Liver (tissue), 9 donors: ENCODE data around the gene NIPAL4. TPM values are rescaled to one million over a fixed set of nuclear protein-coding genes. Genes with fewer than 3 reads are reported as not detected.

Source experiments
- DNase-seq: peaks from one replicate; pipeline ENCODE4 v3.0.0-alpha.2; 2017; ENCODE audit warnings: low spot score
- H3K27ac ChIP-seq, 2 donors: one replicate each; pipeline ENCODE4 v1.7.0; 2013; ENCODE audit warnings: inconsistent platforms in 2 of 2, low read length in 2 of 2, control low read depth in 1 of 2, low read depth in 1 of 2, mild to moderate bottlenecking in 1 of 2
- H3K27me3 ChIP-seq, 4 donors: one replicate each; pipeline versions ENCODE4 v1.6.1 to v1.7.0; 2013; ENCODE audit warnings: low read length in 3 of 4, inconsistent platforms in 1 of 4, mild to moderate bottlenecking in 1 of 4, moderate library complexity in 1 of 4; ENCODE audit not compliant: control insufficient read depth in 4 of 4, insufficient read depth in 4 of 4
- H3K36me3 ChIP-seq, 4 donors: one replicate each; pipeline versions ENCODE4 v1.6.1 to v1.7.0; 2013; ENCODE audit warnings: low read length in 3 of 4, mild to moderate bottlenecking in 3 of 4, low read depth in 1 of 4, moderate library complexity in 1 of 4; ENCODE audit not compliant: control insufficient read depth in 4 of 4, insufficient read depth in 3 of 4
- H3K4me1 ChIP-seq, 4 donors: one replicate each; pipeline versions ENCODE4 v1.6.1 to v1.7.0; 2013; ENCODE audit warnings: low read length in 3 of 4, mild to moderate bottlenecking in 3 of 4, moderate library complexity in 1 of 4; ENCODE audit not compliant: control insufficient read depth in 4 of 4, insufficient read depth in 4 of 4
- H3K4me3 ChIP-seq, 3 donors: one replicate each; pipeline versions ENCODE4 v1.6.1 to v1.7.0; 2013; ENCODE audit warnings: low read length in 3 of 3, control low read depth in 1 of 3, low read depth in 1 of 3, mild to moderate bottlenecking in 1 of 3
- H3K9ac ChIP-seq, 2 donors: one replicate each; pipeline ENCODE4 v1.7.0; 2013; ENCODE audit warnings: low read length in 2 of 2, mild to moderate bottlenecking in 2 of 2, moderate library complexity in 2 of 2, control low read depth in 1 of 2, low read depth in 1 of 2
- H3K9me3 ChIP-seq, 4 donors: one replicate each; pipeline versions ENCODE4 v1.6.1 to v1.7.0; 2013; ENCODE audit warnings: low read length in 3 of 4; ENCODE audit not compliant: control insufficient read depth in 4 of 4
- CTCF ChIP-seq: fragments of 150-350 bp; IDR thresholded peaks from 2 replicates; pipeline ENCODE4 v1.5.1; 2017; ENCODE audit warnings: improper control_type of control experiment, low read depth, low read length; ENCODE audit not compliant: missing input control
- EGR1 ChIP-seq, 2 donors: IDR thresholded peaks; 2 replicates each; pipeline ENCODE4 v1.6.1; 2016 to 2018; ENCODE audit warnings: antibody characterized with exemption in 2 of 2, low read depth in 2 of 2
- FOXA1 ChIP-seq: IDR thresholded peaks from 2 replicates; pipeline ENCODE4 v1.6.1; 2016; ENCODE audit warnings: antibody characterized with exemption
- FOXA2 ChIP-seq: IDR thresholded peaks from 2 replicates; pipeline ENCODE4 v1.6.1; 2016; ENCODE audit warnings: antibody characterized with exemption
- HNF4A ChIP-seq, 2 donors: conservative IDR thresholded peaks; 2 replicates each; pipeline ENCODE4 v1.6.1; 2016; ENCODE audit warnings: antibody characterized with exemption in 2 of 2, mild to moderate bottlenecking in 2 of 2
- HNF4G ChIP-seq: IDR thresholded peaks from 2 replicates; pipeline ENCODE4 v1.6.1; 2016; ENCODE audit warnings: antibody characterized with exemption
- JUND ChIP-seq, 2 donors: IDR thresholded peaks; 2 replicates each; pipeline ENCODE4 v1.6.1; 2016; ENCODE audit warnings: antibody characterized with exemption in 2 of 2
- MAX ChIP-seq: IDR thresholded peaks from 2 replicates; pipeline ENCODE4 v1.6.1; 2016; ENCODE audit warnings: antibody characterized with exemption
- NR2F2 ChIP-seq: IDR thresholded peaks from 2 replicates; pipeline ENCODE4 v1.6.1; 2016; ENCODE audit warnings: antibody characterized with exemption
- RAD21 ChIP-seq, 2 donors: IDR thresholded peaks; 2 replicates each; pipeline ENCODE4 v1.6.1; 2016; ENCODE audit warnings: antibody characterized with exemption in 2 of 2, mild to moderate bottlenecking in 2 of 2
- REST ChIP-seq: IDR thresholded peaks from 2 replicates; pipeline ENCODE4 v1.6.1; 2016; ENCODE audit warnings: antibody characterized with exemption, mild to moderate bottlenecking
- RXRA ChIP-seq, 2 donors: IDR thresholded peaks; 2 replicates each; pipeline ENCODE4 v1.6.1; 2017 to 2018; ENCODE audit warnings: antibody characterized with exemption in 2 of 2, mild to moderate bottlenecking in 1 of 2
- TAF1 ChIP-seq: conservative IDR thresholded peaks from 2 replicates; pipeline ENCODE4 v1.6.1; 2016; ENCODE audit warnings: antibody characterized with exemption, mild to moderate bottlenecking
- WGBS: extraction: QIAGEN DNeasy Blood & Tissue Kit; methylation state at CpG from one replicate; pipeline ENCODE4 v1.1.7; 2013; 5-methylcytosine and 5-hydroxymethylcytosine counted together
- polyA plus RNA-seq, 2 donors: library from polyadenylated mRNA; stranded (reverse) in 1 of 2; unstranded in 1 of 2; fragments of 200-250 nt in 1 of 2; fragments of >200 nt in 1 of 2; fragmentation: Nextera tagmentation in 1 of 2; extraction: Ambion mirVana in 1 of 2; gene quantifications; one replicate each; pipeline versions ENCODE4 v1.2.1 to v1.2.3, GENCODE V29; 2013 to 2015
- total RNA-seq, 2 donors: library from RNA; depleted of rRNA; stranded (reverse); fragments of >200 nt; gene quantifications; one replicate each; pipeline ENCODE4 v1.2.3, GENCODE V29; 2014
- TF ChIP-seq, protein P1 (sequence below): IDR thresholded peaks from 2 replicates; pipeline ENCODE4 v1.6.1; 2016; ENCODE audit warnings: antibody characterized with exemption
- TF ChIP-seq, protein P2 (sequence below): IDR thresholded peaks from 2 replicates; pipeline ENCODE4 v1.6.1; 2016; ENCODE audit warnings: antibody characterized with exemption
- donor health status: healthy.
- donor health status: healthy.
- donor health status: healthy.
- donor health status: healthy.
- donor health status: healthy.

NIPAL4 gene
- total and polyA plus RNA-seq, 4 donors = not detected

GRCh38 chr5:157447201-157447637 is 12.8 kb upstream of the NIPAL4 start (continued):
- TF ChIP-seq CTCF (no peak), RAD21 (IDR thresholded peaks at IDR 0.05) (no peak)
- TF ChIP-seq, protein P1, sequence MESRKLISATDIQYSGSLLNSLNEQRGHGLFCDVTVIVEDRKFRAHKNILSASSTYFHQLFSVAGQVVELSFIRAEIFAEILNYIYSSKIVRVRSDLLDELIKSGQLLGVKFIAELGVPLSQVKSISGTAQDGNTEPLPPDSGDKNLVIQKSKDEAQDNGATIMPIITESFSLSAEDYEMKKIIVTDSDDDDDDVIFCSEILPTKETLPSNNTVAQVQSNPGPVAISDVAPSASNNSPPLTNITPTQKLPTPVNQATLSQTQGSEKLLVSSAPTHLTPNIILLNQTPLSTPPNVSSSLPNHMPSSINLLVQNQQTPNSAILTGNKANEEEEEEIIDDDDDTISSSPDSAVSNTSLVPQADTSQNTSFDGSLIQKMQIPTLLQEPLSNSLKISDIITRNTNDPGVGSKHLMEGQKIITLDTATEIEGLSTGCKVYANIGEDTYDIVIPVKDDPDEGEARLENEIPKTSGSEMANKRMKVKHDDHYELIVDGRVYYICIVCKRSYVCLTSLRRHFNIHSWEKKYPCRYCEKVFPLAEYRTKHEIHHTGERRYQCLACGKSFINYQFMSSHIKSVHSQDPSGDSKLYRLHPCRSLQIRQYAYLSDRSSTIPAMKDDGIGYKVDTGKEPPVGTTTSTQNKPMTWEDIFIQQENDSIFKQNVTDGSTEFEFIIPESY = no peak

GRCh38 chr5:157449011-157449723 is 10.8 kb upstream of the NIPAL4 start:
- H3K4me3 ChIP-seq = no peak overlapping the region
- peak; percentile 9 for DNase-seq
- H3K9ac ChIP-seq = no peak overlapping the region
- TF ChIP-seq MAX (no peak), EGR1 (IDR thresholded peaks at IDR 0.05; ENCODE audit: low read depth in 2 of 2) (no peak), HNF4A (conservative IDR thresholded peaks at IDR 0.05) (no peak), JUND (IDR thresholded peaks at IDR 0.05) (no peak), TAF1 (no peak), FOXA1 (no peak), FOXA2 (no peak)
- TF ChIP-seq, protein P2, sequence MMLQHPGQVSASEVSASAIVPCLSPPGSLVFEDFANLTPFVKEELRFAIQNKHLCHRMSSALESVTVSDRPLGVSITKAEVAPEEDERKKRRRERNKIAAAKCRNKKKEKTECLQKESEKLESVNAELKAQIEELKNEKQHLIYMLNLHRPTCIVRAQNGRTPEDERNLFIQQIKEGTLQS = no peak
- H3K4me1 ChIP-seq = no peaks in the 10 kb centered on the region
- no peaks in the 10 kb centered on the region for H3K36me3 ChIP-seq
- H3K27ac ChIP-seq = no peak overlapping the region
- H3K27me3 ChIP-seq = no peaks in the 10 kb centered on the region
- no peaks in the 10 kb centered on the region for H3K9me3 ChIP-seq
- 69% methylated on average over 6 of the region's 6 CpGs for WGBS

DNA sequence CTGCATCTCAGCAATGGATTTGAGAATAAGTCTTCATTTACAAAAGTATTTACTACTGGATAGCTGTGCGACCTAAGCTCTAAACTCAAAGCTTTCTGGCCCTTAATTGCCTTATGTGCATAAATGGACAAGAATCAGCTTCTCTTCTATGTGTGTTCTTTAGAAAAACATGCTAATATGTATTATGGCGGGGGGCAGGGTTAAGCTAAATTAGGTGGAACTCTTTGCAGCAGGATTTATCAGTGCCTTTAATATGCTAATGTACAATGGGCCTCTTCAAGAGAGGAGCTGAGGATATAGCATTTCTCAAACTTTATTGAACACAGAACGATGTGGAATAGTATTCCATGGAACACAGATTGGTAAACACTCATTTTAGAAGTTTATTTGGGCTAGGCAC is 10.0 kb upstream of the NIPAL4 start:
- WGBS = 95% methylated on average over 3 of the region's 3 CpGs
- Histone ChIP-seq H3K9me3 (no peaks in the 10 kb centered on the region), H3K4me1 (no peaks in the 10 kb centered on the region), H3K27ac (no peak overlapping the region), H3K27me3 (no peaks in the 10 kb centered on the region), H3K4me3 (no peak overlapping the region), H3K9ac (no peak overlapping the region), H3K36me3 (no peaks in the 10 kb centered on the region)
- DNase-seq = no peak
- TF ChIP-seq EGR1 (IDR thresholded peaks at IDR 0.05; ENCODE audit: low read depth in 2 of 2) (no peak), NR2F2 (no peak), RXRA (IDR thresholded peaks at IDR 0.05) (no peak), CTCF (no peak), MAX (no peak), REST (no peak), JUND (IDR thresholded peaks at IDR 0.05) (no peak), RAD21 (IDR thresholded peaks at IDR 0.05) (no peak), FOXA1 (no peak), HNF4G (no peak), HNF4A (conservative IDR thresholded peaks at IDR 0.05) (no peak), TAF1 (no peak)
- TF ChIP-seq, protein P1 = no peak
- TF ChIP-seq, protein P2 = no peak
